ENCODE data around the gene DNAJC11. TPM values are rescaled to one million over a fixed set of nuclear protein-coding genes. Genes with fewer than 3 reads are reported as not detected.

DNAJC11 gene
- total RNA-seq, 6 donors from 2014 or later = 35.9 to 44.0 (median 38.2) TPM

DNA sequence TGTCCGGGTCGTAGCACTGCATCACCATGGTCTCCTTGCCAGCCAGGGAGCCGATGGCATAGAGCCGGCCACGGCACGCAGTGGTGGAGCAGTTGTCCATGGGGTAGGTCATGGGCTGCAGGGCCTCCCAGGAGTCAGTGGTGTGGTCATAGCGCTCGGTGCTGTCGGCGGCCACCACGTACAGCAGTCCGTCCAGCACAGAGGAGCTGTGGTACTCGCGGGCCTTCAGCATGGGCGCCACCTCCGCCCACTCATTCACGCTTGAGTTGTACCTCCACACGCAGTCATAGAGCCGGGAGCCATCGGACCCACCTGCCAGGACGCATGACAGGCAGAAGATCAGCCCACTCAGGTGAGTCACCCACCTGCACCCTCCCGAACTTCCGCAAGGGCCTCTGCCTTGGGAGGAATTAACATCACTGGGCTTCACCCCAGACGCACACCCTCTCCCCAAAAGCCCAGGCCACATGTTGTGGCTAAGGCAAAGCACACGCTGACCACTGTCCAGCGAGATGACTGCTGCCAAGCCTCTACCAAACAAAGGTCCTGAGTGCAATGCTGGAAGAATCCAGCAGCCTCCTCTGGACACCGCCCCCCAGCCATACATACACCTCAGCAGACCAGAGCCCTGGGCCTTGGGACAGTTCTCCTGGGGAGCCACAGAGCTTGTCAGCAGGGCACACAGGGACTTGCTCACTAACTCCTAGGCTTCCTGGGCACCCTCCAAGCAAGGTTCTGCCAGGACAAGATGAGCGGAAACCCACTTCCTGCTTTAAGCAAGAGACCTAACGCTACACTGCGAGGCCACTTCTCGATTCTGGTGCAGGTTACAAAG lies 102.3 kb downstream of the DNAJC11 start:
- Histone ChIP-seq H3K27me3 (no peaks in the 10 kb centered on the region), H3K4me1 (peaks cover 43 to 71% (median 49%) of the 10 kb centered on the region in 4 donors), H3K36me3 (peaks cover 21 to 49% (median 41%) of the 10 kb centered on the region in 4 donors), H3K9me3 (no peaks in the 10 kb centered on the region), H3K27ac (peak overlapping the region; percentile 96 to 100 (median 98)), H3K4me3 (peak overlapping the region in 3 of 4 donors; percentile 72 to 99 (median 79))
- ATAC-seq (ENCODE audit: low FRiP score in 2 of 2) (no peak), DNase-seq (peak; percentile 69 to 74)
- 69 to 76% methylated on average over 12 to 20 of the region's 31 CpGs for WGBS, 2 donors
- no peak for TF ChIP-seq POLR2A (IDR thresholded peaks at IDR 0.05)
- TF ChIP-seq POLR2AphosphoS5 (IDR thresholded peaks at IDR 0.05) = peak in 1 of 2 donors; percentile 25
- TF ChIP-seq, protein P1, sequence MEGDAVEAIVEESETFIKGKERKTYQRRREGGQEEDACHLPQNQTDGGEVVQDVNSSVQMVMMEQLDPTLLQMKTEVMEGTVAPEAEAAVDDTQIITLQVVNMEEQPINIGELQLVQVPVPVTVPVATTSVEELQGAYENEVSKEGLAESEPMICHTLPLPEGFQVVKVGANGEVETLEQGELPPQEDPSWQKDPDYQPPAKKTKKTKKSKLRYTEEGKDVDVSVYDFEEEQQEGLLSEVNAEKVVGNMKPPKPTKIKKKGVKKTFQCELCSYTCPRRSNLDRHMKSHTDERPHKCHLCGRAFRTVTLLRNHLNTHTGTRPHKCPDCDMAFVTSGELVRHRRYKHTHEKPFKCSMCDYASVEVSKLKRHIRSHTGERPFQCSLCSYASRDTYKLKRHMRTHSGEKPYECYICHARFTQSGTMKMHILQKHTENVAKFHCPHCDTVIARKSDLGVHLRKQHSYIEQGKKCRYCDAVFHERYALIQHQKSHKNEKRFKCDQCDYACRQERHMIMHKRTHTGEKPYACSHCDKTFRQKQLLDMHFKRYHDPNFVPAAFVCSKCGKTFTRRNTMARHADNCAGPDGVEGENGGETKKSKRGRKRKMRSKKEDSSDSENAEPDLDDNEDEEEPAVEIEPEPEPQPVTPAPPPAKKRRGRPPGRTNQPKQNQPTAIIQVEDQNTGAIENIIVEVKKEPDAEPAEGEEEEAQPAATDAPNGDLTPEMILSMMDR (IDR thresholded peaks at IDR 0.05) = no peak

DNA sequence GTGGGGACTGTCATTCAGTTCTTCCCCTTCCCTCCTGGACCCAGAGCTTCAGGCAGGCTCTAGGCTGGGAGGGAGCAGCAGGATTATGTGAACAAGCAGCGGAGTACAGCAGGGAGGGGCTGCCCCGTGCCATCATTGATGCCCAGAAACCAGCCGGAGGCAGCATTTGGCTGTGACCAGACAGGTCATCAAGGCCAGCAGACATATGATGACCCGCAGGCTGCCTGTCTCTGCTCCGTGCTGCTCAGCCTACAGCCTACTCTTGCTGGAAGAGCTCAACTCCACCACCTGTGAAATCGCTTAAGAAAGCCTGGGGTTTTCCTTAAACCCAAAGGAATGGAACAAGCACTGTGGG lies 103.9 kb downstream of the DNAJC11 start:
- 95 to 100% methylated on average over 1 to 6 of the region's 6 CpGs for WGBS, 2 donors
- peak overlapping the region in 1 of 4 donors; percentile 96 for H3K27ac ChIP-seq
- no peak for DNase-seq
- peaks cover 35 to 60% (median 41%) of the 10 kb centered on the region in 4 donors for H3K4me1 ChIP-seq
- no peak for ATAC-seq (ENCODE audit: low FRiP score in 2 of 2)
- no peaks in the 10 kb centered on the region for H3K27me3 ChIP-seq
- H3K9me3 ChIP-seq = no peaks in the 10 kb centered on the region
- H3K36me3 ChIP-seq = peaks cover 33 to 65% (median 57%) of the 10 kb centered on the region in 4 donors
- no peak overlapping the region for H3K4me3 ChIP-seq
- TF ChIP-seq POLR2A (IDR thresholded peaks at IDR 0.05) (no peak), EP300 (IDR thresholded peaks at IDR 0.05) (no peak), POLR2AphosphoS5 (IDR thresholded peaks at IDR 0.05) (no peak)
- TF ChIP-seq, protein P1 (IDR thresholded peaks at IDR 0.05) = no peak

GRCh38 chr1:6596886-6597776 lies 104.5 kb downstream of the DNAJC11 start:
- 88 to 94% methylated on average over 8 to 14 of the region's 15 CpGs for whole genome bisulfite sequencing, 2 donors
- H3K9me3 ChIP-seq = no peaks in the 10 kb centered on the region
- H3K4me1 ChIP-seq = peaks cover 35 to 60% (median 41%) of the 10 kb centered on the region in 4 donors
- H3K4me3 ChIP-seq = no peak overlapping the region
- H3K27ac ChIP-seq = peak overlapping the region in 1 of 4 donors; percentile 96
- ATAC-seq (ENCODE audit: low FRiP score in 2 of 2) = no peak
- TF ChIP-seq POLR2AphosphoS5 (IDR thresholded peaks at IDR 0.05) (no peak), EP300 (IDR thresholded peaks at IDR 0.05) (no peak), POLR2A (IDR thresholded peaks at IDR 0.05) (no peak)
- TF ChIP-seq, protein P1 (IDR thresholded peaks at IDR 0.05) = no peak
- H3K27me3 ChIP-seq = no peaks in the 10 kb centered on the region
- peak in 1 of 2 donors; percentile 36 for DNase-seq
- peaks cover 33 to 71% (median 63%) of the 10 kb centered on the region in 4 donors for H3K36me3 ChIP-seq

DNA sequence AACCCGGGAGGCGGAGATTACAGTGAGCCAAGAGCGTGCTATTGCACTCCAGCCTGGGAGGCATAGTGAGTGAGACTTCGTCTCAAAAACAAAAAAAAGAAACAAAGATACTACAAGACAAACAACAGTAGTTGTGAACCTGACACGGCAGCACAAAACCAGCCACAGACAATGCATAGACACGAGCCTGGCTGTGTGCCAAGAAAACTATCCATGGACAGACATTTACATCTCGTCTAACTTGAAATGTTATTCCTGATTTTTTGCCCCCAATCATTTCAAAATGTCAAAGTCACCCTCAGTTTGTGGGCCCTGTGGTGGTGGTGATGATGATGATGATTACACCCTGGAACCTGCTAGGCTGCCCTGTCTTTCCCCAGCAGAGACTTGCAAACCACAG lies 105.3 kb downstream of the DNAJC11 start:
- H3K36me3 ChIP-seq = peaks cover 33 to 79% (median 68%) of the 10 kb centered on the region in 4 donors
- WGBS, 2 donors = 71 to 72% methylated on average over 7 of the region's 7 CpGs
- H3K9me3 ChIP-seq = no peaks in the 10 kb centered on the region
- ATAC-seq (ENCODE audit: low FRiP score in 2 of 2) (no peak), DNase-seq (no peak)
- no peak overlapping the region for H3K27ac ChIP-seq
- H3K4me3 ChIP-seq = no peak overlapping the region
- TF ChIP-seq, protein P1 (IDR thresholded peaks at IDR 0.05) = no peak
- TF ChIP-seq POLR2A (IDR thresholded peaks at IDR 0.05) (no peak), POLR2AphosphoS5 (IDR thresholded peaks at IDR 0.05) (no peak), EP300 (IDR thresholded peaks at IDR 0.05) (no peak)
- H3K4me1 ChIP-seq = peaks cover 35 to 66% (median 41%) of the 10 kb centered on the region in 4 donors
- no peaks in the 10 kb centered on the region for H3K27me3 ChIP-seq
